Lower lobe of right lung (tissue), 2 donors: ENCODE measurements around the gene ACLY. TPM values are rescaled to one million over a fixed set of nuclear protein-coding genes. Genes with fewer than 3 reads are reported as not detected.

ENCODE experiments used
- ATAC-seq, 2 donors: fragments of 200-7000 bp; cut with Tn5 transposase; one replicate each; pipeline ENCODE4 v1.9.1; 2020 to 2022; ENCODE audit warnings: mild to moderate bottlenecking in 2 of 2, moderate library complexity in 2 of 2
- DNase-seq: peaks from one replicate; pipeline ENCODE4 v3.0.0-alpha.2; 2020
- H3K27ac ChIP-seq: fragments of 200-600 bp; one replicate; pipeline ENCODE4 v1.8.0; 2022
- H3K27me3 ChIP-seq: fragments of 200-600 bp; one replicate; pipeline ENCODE4 v1.8.0; 2022; ENCODE audit warnings: low read depth
- H3K36me3 ChIP-seq: fragments of 200-600 bp; one replicate; pipeline ENCODE4 v1.8.0; 2022; ENCODE audit warnings: mild to moderate bottlenecking
- H3K4me1 ChIP-seq: fragments of 200-600 bp; one replicate; pipeline ENCODE4 v1.8.0; 2022
- H3K4me3 ChIP-seq: fragments of 200-600 bp; one replicate; pipeline ENCODE4 v1.8.0; 2022; ENCODE audit warnings: mild to moderate bottlenecking
- H3K9me3 ChIP-seq: fragments of 200-600 bp; one replicate; pipeline ENCODE4 v1.8.0; 2022
- CTCF ChIP-seq: fragments of 200-600 bp; IDR thresholded peaks from one replicate; pipeline ENCODE4 v1.8.0; 2022; ENCODE audit warnings: antibody characterized with exemption, mild to moderate bottlenecking
- intact Hi-C: fragments of 100-400 bp; cut with DNase I; formaldehyde crosslinking; loops from one replicate; pipeline ENCODE4 v1.11.0; 2022
- total RNA-seq: library from RNA; stranded (reverse); fragmentation: NEBNext Ultra II Directional; extraction: Animal tissue kit (Norgen Biotek cat#: 25700); gene quantifications from one replicate; pipeline ENCODE4 v1.2.1, GENCODE V29; 2021
- donor health status: DM: no; HTN: yes; CAD: no; lungs with severe emphysema.

The ACLY gene
- total RNA-seq, 1 donor from 2014 or later, result 105 TPM

GRCh38 chr17:41913798-41914197, 5.0 kb downstream of the ACLY start:
- no peak overlapping the region for H3K4me3 ChIP-seq
- no peak overlapping the region for H3K27ac ChIP-seq
- no peak for TF ChIP-seq CTCF
- ATAC-seq, result no peak
- peaks cover 32% of the 10 kb centered on the region for H3K4me1 ChIP-seq
- DNase-seq, result no peak
- intact Hi-C loops, result no loop called here
- peaks cover 50% of the 10 kb centered on the region for H3K36me3 ChIP-seq
- H3K9me3 ChIP-seq, result no peaks in the 10 kb centered on the region
- no peaks in the 10 kb centered on the region for H3K27me3 ChIP-seq

GRCh38 chr17:41912925-41913324, 5.8 kb downstream of the ACLY start:
- no peak for DNase-seq
- H3K27ac ChIP-seq, result no peak overlapping the region
- H3K36me3 ChIP-seq, result peaks cover 59% of the 10 kb centered on the region
- intact Hi-C loops, result no loop called here
- no peaks in the 10 kb centered on the region for H3K27me3 ChIP-seq
- no peak for TF ChIP-seq CTCF
- no peak for ATAC-seq
- no peak overlapping the region for H3K4me3 ChIP-seq
- H3K9me3 ChIP-seq, result no peaks in the 10 kb centered on the region
- peaks cover 31% of the 10 kb centered on the region for H3K4me1 ChIP-seq

GRCh38 chr17:41910701-41911391, 7.9 kb downstream of the ACLY start:
- Histone ChIP-seq H3K4me1 (peaks cover 15% of the 10 kb centered on the region), H3K27me3 (no peaks in the 10 kb centered on the region), H3K27ac (no peak overlapping the region), H3K9me3 (no peaks in the 10 kb centered on the region), H3K4me3 (no peak overlapping the region), H3K36me3 (peaks cover 80% of the 10 kb centered on the region)
- ATAC-seq, result no peak
- TF ChIP-seq CTCF, result no peak
- DNase-seq, result no peak
- intact Hi-C loops, result no loop called here

GRCh38 chr17:41909088-41909487, 9.7 kb downstream of the ACLY start:
- Histone ChIP-seq H3K4me3 (no peak overlapping the region), H3K36me3 (peaks cover 96% of the 10 kb centered on the region), H3K4me1 (peaks cover 8% of the 10 kb centered on the region), H3K27ac (no peak overlapping the region), H3K9me3 (no peaks in the 10 kb centered on the region), H3K27me3 (no peaks in the 10 kb centered on the region)
- intact Hi-C loops, result no loop called here
- ATAC-seq (no peak), DNase-seq (no peak)
- no peak for TF ChIP-seq CTCF

- intact Hi-C loops, result no loop called here
- Histone ChIP-seq H3K27me3 (no peaks in the 10 kb centered on the region), H3K9me3 (no peaks in the 10 kb centered on the region), H3K27ac (no peak overlapping the region), H3K36me3 (peaks cover 97% of the 10 kb centered on the region), H3K4me1 (no peaks in the 10 kb centered on the region), H3K4me3 (no peak overlapping the region)
- DNase-seq (no peak), ATAC-seq (no peak)
- no peak for TF ChIP-seq CTCF
These were observed 10.9 kb downstream of the ACLY start for GRCh38 chr17:41907633-41908539.
